Suppressor macrophage (primary cell): Measurements from ENCODE around the gene ZNF618.

ENCODE experiments used
- DNase-seq, 4 experiments: peaks; one replicate each; pipeline ENCODE4 v3.0.0-alpha.2; 2020 to 2022

Gene ZNF618

DNA sequence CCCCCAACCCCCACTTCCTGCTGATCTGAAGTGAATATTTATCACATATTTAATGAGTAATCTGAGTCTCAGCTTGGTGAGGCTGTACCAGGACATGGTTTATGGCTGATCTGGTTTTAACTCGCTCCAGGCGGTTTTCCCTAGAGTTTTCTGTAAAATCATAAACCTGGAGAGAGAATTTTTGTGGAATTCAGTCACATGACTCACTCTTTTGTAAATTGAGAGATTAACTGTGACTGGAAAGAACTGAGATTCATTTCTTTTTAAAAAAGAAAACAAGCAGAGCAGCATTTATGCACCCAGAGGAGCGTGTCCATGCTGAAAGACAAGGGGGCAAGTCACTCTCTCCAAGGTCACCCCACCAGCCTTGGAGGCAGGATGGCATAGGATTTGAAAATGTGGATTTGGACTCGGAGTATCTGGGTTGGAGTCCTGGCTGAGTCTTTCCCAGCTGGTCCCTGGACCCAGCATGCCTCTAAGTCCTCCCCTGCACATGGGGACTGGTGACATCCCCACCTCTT is 81.8 kb downstream of the ZNF618 start:
- DNase-seq: peak in 1 of 4 experiments; percentile 8

- DNase-seq: no peak
Observed at GRCh38 chr9:113958556-113958955, 82.4 kb downstream of the ZNF618 start.

DNA sequence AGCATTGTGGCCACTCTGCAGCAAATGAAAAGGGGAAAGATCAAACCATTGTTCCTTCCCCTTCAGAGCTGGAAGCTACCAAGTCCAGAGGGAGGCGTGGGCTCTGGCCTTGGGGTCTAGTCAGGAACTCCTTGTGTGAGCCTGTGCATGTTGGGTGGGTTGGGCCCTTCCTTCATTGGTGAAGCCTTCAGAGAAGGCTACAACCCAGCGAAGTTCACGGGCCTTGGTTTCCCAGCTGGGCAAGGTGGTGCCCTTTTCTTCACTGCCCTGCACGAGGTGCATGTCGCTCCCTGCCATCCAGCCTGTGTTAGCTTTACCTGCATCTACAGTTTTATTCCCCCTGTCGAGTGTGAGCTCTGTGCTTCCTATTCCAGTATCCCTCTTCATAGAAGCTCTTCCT is 84.7 kb downstream of the ZNF618 start:
- DNase-seq: no peak

- no peak for DNase-seq
Observed at GRCh38 chr9:113962396-113962795, 86.3 kb downstream of the ZNF618 start.

DNA sequence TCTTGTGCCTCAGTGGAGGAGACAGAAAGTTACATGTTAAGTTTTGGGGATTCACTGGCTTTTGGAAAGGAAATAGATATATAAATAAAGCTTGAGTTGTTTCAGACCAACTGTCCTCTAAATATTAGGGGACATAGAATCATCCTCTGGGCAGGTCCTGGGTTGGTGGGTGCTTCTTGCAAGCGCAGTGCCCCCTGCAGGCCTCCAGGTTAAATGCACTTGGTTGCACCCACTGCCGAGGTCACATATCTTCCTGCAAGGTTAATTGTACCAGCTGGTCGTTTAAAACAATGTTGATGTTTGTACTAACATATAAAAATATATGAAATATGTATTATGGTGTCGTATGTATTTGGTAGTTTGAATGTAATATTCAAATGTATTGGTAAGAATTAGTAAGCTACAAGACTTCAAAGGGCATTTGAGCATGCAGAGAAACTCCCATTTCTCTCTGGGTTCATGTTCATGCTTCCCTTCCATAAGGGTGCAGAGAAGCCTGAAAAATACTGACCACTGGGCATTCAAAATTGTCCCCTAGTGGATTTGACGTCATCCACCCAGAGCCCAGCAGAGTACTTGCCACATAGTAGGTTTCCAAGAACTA is 87.0 kb downstream of the ZNF618 start:
- DNase-seq: peak; percentile 71 to 85 (median 80)

DNA sequence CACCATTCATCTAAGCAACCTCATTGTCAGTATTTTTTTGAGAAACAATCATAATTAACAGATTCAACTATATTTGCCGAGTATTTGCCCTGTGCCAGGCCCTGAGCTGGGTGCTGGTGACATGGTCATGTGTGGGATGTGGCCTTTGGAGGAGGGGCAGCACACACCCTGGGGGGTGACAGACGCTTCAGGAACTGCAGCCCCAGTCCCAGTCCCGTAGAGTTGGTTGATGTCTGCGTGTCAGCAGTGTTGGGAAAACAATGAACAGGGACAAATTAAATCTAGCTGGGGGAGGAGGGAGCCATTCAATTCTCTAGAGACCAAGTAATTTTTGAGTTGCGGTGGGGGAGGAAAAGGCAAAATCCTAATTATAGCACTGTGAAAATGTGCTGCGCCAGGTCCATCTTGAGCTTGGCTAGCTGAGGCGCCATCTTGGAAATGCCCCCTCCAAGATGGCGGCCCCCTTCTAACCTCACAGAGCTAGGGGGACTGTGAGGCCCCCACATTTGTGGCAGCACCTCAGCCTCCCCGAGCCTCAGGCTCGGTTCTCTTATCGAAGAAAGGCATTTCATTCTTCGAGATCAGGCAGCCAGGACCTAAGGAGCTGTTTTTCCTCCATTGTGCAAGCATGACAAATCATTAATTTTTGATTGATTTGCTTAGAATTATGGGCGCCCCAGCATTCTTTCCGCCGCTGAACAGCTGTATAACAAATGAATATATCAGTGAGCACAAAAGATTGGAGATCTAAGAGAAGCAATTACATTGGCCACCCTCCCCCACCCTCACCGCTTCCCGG is 87.8 kb downstream of the ZNF618 start:
- DNase-seq: no peak

GRCh38 chr9:113964495-113965170 is 88.5 kb downstream of the ZNF618 start:
- no peak for DNase-seq

- no peak for DNase-seq
Observed at GRCh38 chr9:113966394-113966793, 90.3 kb downstream of the ZNF618 start.

- DNase-seq: no peak
Observed at GRCh38 chr9:113967380-113967779, 91.3 kb downstream of the ZNF618 start.

GRCh38 chr9:113969343-113969742 is 93.2 kb downstream of the ZNF618 start:
- DNase-seq: no peak

DNA sequence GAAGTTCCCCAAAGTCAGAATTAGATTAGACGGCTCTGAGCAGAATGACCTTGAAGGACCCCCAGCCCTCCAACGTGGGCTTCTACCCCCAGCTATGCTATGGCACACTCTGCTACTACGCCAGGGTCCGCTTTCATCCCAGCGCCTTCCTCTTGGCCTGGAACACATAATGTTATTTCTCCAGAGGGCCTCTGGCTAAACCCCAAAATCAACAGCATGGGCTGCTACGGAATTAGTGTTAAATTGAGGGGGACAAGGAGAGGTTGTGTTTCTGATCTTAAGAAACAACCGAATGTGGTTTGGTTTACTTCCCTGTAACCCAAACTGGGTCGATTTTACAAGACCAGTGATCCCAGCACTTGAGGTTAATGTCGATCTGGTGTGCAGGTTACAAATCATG is 97.1 kb downstream of the ZNF618 start:
- no peak for DNase-seq

DNA sequence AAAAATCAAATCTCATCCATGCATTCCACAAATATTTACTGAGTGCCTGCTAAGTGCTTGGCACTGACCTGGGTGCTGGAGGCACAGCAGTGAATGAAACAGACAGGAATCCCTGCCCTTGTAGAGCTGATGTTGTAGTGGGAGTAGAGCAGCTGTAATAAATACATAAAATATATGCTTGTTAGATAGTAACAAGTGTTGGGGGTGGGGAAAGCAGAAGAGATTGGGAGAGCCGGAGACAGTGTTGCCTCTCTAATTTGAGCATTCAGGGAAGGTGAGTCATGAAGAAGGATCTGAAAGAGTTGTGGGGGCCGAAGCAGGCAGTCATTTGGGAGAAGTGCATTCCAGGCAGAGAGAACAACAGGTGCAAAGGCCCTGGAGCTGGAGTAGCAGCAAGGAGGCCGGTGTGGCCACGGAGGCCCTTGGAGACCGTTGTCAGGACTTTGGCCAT is 97.9 kb downstream of the ZNF618 start:
- no peak for DNase-seq

DNA sequence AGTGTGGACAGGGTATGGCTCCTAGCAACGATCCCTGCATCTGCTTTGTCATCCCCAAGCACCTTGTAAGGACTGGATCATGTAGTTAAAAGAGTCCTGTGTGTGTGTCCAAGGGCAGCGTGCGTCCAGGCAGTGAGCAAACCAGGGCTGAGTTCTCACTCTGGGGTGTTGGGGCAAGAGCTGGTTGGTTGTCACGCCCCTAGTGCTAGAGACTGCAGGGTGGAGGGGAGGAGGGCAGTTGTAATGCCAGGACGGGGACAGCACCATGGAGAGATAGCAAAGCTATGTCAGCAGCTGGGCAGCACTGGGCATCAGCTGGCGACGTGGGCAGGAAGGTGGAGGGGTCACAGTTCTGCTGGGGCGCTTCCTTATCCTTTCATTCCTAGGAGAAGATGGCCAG is 100.8 kb downstream of the ZNF618 start:
- no peak for DNase-seq

GRCh38 chr9:113978725-113979342 is 102.7 kb downstream of the ZNF618 start:
- DNase-seq: no peak

- DNase-seq: no peak
Observed at GRCh38 chr9:113979343-113980127, 103.4 kb downstream of the ZNF618 start.

GRCh38 chr9:113984639-113985380 is 108.7 kb downstream of the ZNF618 start:
- no peak for DNase-seq

GRCh38 chr9:113985968-113986585 is 110.0 kb downstream of the ZNF618 start:
- DNase-seq: no peak

- no peak for DNase-seq
Observed at GRCh38 chr9:113986931-113987330, 110.8 kb downstream of the ZNF618 start.

DNA sequence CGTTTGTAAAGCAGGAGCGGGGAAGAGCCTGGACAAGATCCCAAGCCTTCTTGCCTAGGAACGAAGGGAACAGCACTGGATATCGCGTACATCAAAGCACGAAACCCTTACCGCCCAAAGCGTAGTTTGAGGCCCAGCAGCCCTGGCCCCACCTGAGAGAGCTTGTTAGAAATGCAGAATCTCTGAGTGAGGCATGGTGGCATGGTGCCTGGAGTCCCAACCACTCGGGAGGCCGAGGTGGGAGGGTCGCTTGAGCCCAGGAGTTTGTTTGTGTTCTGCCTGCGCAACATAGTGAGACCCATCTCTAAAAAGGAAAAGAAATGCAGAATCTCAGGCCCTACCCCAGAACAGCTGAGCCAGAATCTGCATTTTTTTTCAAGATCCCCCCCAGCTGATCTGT is 111.4 kb downstream of the ZNF618 start:
- no peak for DNase-seq

DNA sequence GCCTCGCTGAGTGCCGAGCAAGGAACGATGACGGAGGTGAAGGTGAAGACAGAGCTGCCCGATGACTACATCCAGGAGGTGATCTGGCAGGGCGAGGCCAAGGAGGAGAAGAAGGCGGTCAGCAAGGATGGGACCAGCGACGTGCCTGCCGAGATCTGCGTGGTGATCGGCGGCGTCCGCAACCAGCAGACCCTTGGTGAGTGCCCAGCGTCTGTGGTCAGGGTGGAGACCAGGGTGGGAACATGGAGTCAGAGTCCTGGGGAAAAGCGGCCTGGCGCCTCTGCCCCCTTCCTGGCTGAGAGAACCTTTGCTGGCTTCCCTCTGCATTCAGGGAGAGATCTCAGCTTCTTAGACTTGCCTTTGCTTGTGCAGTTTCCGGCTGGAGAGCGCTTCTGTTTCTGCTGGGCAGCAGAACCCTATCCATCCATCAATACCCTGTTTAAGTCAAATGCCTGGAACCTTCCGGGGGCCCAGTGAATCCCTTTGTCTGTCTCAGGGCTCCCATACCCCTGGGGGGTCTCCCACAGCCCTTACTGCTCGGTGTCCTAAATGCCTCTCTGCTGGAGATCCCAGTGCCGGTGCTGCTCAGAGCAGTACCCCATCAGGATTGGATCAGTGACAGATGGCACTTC is 112.4 kb downstream of the ZNF618 start:
- no peak for DNase-seq
